ENCODE results near the gene CD274. TPM values are rescaled to one million over a fixed set of nuclear protein-coding genes. Genes with fewer than 3 reads are reported as not detected.
A peak's percentile ranks its signal among the peaks of the same experiment; 100 is the strongest.
"Not testable (repeated sequence)": the region's sequence is repeated elsewhere in the genome, so short reads cannot be mapped to it uniquely, and the experiment has no call there.

The CD274 gene
- total RNA-seq, 1 donor from 2014 or later: 36.7 TPM

DNA sequence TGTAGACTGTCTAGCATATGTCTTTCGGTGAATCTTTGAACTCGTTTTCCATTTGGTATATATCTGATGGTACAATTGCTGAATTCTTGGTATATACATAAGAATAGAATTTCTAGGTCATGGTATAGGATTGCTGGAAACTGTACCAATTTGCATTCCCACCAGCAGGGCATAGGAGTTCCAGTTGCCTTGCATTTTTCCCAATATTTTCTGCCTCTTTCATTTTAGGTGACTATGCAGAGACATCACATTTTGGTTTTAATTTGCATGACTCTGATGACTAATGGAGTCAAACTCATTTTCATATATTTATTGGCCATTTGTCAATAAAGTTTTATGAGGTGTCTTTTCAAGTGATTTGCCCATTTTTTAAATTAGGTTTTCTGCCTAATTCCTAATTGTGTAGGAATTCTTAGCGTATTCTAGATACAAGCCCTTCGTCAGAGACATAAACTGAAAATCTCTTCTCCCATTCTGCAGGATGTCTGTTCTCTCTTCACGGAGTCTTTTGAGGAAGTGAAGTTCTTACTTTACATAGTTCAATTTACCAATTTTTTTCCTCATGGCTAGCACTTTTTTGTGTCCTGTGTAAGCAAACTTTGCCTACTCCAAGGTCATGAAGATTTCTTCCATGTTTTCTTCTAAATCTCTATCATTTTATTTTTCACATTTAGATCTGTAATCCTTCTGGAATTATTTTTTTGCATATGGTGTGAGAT, 31.1 kb downstream of the CD274 start:
- H3K36me3 Mint-ChIP-seq (ENCODE audit: low read depth): no peaks in the 10 kb centered on the region
- H3K27ac Mint-ChIP-seq: no peak overlapping the region
- H3K4me3 Mint-ChIP-seq (ENCODE audit: low read depth): no peak overlapping the region
- intact Hi-C loops (cut with micrococcal nuclease): no loop called here
- peaks cover 12% of the 10 kb centered on the region for H3K4me1 Mint-ChIP-seq (ENCODE audit: low read depth)
- no peaks in the 10 kb centered on the region for H3K27me3 Mint-ChIP-seq (ENCODE audit: low read depth)
- peaks cover 6% of the 10 kb centered on the region for H3K9me3 Mint-ChIP-seq
- DNase-seq (ENCODE audit: low spot score): no peak

DNA sequence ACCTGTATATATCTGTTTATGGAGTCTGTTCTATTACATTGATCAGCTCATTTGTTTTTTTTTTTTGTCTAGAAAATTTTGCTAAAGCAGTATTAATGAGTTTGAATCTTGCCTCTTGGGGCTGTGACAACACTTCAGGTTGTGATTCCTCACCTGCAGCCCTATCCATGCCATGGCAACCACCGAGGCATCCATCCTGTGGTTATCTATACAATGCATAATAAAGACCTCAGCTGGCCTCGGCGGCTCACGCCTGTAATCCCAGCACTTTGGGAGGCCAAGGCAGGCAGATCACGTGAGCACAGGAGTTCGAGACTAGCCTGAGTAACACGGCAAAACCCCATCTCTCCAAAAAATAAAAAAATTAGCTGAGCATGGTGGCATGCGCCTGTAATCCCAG, 31.9 kb downstream of the CD274 start:
- H3K27me3 Mint-ChIP-seq (ENCODE audit: low read depth): no peaks in the 10 kb centered on the region
- intact Hi-C loops (cut with micrococcal nuclease): no loop called here

DNA sequence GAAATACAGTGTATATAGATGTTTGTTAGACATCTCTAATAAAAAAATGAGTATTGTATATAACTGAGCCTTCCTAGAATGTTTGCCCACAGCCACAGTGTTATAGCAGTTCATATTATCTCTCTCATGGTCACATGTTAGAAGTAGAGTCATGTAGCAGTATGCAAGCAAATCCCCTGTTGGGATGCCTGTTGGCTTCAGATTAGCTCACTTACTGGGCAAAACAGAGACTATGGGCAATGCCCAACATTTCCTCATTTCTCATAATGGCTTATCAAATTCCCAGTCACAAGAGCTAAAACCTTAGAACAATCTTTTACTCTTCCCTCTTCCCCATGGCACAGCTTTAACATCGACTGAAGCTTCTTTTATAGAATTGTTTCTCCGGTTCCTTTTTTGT, 33.0 kb downstream of the CD274 start:
- no peaks in the 10 kb centered on the region for H3K27me3 Mint-ChIP-seq (ENCODE audit: low read depth)

More for the DNA sequence above, 31.9 kb downstream of the CD274 start:
- Mint-ChIP-seq H3K4me1 (ENCODE audit: low read depth) (peaks cover 12% of the 10 kb centered on the region), H3K4me3 (ENCODE audit: low read depth) (no peak overlapping the region), H3K9me3 (peaks cover 5% of the 10 kb centered on the region), H3K27ac (no peak overlapping the region), H3K36me3 (ENCODE audit: low read depth) (no peaks in the 10 kb centered on the region)
- no peak for DNase-seq (ENCODE audit: low spot score)

DNA sequence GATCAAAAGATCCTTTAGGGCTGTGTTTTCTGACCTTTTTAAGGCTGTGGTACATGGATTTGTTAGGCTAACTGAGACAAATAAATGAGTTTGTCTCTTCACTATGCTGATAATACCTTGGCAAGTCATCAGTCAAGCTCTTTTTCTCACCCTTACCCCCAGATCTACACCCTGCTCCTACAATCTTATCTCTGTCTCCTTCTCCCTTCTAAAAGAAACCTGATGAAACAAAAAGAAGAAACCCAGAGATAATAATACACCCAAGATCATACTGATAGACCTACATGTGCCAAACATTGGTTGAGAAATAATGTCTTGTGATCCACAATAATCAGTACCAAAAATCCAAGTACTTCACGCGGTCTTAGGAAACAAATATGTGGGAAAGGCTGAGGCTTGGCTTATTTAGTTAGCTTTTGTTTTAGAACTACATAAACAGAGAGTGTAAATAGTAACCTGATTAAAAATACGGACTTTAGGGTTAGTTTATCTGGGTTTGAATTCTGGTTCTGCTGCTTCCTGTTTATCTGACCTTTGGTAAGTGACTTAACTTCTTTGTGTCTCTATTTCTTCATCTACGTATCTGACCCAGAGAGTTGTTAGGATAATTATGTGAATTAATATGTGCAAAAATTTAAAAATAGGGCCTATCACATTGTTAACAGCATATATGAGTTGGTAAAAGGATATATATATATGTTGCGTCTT, 35.2 kb downstream of the CD274 start:
- Mint-ChIP-seq H3K4me1 (ENCODE audit: low read depth) (peaks cover 7% of the 10 kb centered on the region), H3K4me3 (ENCODE audit: low read depth) (no peak overlapping the region), H3K27ac (no peak overlapping the region), H3K9me3 (no peaks in the 10 kb centered on the region), H3K27me3 (ENCODE audit: low read depth) (no peaks in the 10 kb centered on the region), H3K36me3 (ENCODE audit: low read depth) (no peaks in the 10 kb centered on the region)
- intact Hi-C loops (cut with micrococcal nuclease): no loop called here
- DNase-seq (ENCODE audit: low spot score): no peak

More for the DNA sequence above, 33.0 kb downstream of the CD274 start:
- DNase-seq (ENCODE audit: low spot score): no peak
- H3K9me3 Mint-ChIP-seq: peaks cover 5% of the 10 kb centered on the region
- no peak overlapping the region for H3K4me3 Mint-ChIP-seq (ENCODE audit: low read depth)
- H3K36me3 Mint-ChIP-seq (ENCODE audit: low read depth): no peaks in the 10 kb centered on the region
- H3K4me1 Mint-ChIP-seq (ENCODE audit: low read depth): peaks cover 10% of the 10 kb centered on the region
- intact Hi-C loops (cut with micrococcal nuclease): no loop called here
- H3K27ac Mint-ChIP-seq: no peak overlapping the region

DNA sequence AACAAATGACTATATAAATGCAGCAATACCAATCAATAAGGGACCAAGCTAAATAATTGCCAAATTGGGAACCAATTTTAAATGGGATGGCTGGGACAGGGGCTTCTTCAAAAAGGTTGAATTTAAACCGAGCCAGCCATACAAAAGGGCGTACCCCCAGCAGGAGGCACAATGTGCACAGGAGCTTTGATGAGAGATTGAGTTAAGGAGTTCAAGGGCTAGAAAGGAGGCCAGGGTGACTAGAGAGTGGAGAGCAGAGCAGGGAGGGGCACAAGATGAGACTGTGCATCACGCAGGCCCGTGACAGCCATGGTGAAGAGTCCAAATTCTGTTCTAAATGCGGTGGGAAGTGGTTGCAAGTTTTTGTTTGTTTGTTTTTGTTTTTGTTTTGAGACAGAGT, 36.6 kb downstream of the CD274 start:
- no peaks in the 10 kb centered on the region for H3K9me3 Mint-ChIP-seq
- intact Hi-C loops (cut with micrococcal nuclease): no loop called here
- H3K4me1 Mint-ChIP-seq (ENCODE audit: low read depth): peaks cover 6% of the 10 kb centered on the region
- H3K27me3 Mint-ChIP-seq (ENCODE audit: low read depth): no peaks in the 10 kb centered on the region
- H3K4me3 Mint-ChIP-seq (ENCODE audit: low read depth): no peak overlapping the region
- no peak for DNase-seq (ENCODE audit: low spot score)
- no peak overlapping the region for H3K27ac Mint-ChIP-seq
- H3K36me3 Mint-ChIP-seq (ENCODE audit: low read depth): no peaks in the 10 kb centered on the region

DNA sequence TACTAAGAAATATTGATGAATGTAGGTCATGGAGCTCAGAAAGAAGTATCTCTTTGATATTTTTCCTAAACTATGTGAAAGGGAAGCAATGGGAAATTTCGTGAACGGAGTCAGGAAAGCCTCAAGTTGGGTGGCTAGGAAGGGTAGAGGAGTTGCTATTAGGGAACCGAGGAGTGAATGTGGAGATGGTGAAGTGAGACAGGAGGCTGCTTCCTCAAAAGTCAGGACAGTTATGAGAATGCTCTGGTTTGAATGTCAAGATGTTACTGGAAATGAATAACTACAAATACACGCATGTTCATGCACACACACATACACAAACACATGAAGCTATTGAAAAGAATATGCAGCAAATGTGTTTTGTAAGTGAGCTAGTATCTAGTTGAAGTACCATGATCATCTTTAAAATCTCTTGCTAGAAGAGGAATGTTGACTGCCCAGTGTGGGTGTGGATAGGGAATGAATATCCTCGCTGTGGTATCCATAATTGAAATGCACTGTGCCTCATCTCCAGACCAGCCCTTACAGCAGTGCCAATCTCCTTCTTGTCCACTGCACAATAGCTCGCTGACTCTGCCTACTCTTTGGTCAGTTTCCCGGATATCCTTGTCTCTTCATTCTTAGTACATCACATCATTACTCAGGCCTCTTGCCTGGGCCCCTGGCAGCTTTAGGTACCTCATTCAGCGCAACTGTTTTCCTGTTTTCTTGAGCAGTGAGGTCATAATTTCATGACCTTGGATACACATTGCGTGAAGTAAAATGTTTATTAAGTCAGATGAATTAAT, 38.1 kb downstream of the CD274 start:
- no peak for DNase-seq (ENCODE audit: low spot score)
- H3K4me1 Mint-ChIP-seq (ENCODE audit: low read depth): peaks cover 12% of the 10 kb centered on the region
- no peak overlapping the region for H3K27ac Mint-ChIP-seq
- peaks cover 1% of the 10 kb centered on the region for H3K9me3 Mint-ChIP-seq
- no peak overlapping the region for H3K4me3 Mint-ChIP-seq (ENCODE audit: low read depth)
- no peaks in the 10 kb centered on the region for H3K36me3 Mint-ChIP-seq (ENCODE audit: low read depth)
- no peaks in the 10 kb centered on the region for H3K27me3 Mint-ChIP-seq (ENCODE audit: low read depth)
- intact Hi-C loops (cut with micrococcal nuclease): no loop called here

DNA sequence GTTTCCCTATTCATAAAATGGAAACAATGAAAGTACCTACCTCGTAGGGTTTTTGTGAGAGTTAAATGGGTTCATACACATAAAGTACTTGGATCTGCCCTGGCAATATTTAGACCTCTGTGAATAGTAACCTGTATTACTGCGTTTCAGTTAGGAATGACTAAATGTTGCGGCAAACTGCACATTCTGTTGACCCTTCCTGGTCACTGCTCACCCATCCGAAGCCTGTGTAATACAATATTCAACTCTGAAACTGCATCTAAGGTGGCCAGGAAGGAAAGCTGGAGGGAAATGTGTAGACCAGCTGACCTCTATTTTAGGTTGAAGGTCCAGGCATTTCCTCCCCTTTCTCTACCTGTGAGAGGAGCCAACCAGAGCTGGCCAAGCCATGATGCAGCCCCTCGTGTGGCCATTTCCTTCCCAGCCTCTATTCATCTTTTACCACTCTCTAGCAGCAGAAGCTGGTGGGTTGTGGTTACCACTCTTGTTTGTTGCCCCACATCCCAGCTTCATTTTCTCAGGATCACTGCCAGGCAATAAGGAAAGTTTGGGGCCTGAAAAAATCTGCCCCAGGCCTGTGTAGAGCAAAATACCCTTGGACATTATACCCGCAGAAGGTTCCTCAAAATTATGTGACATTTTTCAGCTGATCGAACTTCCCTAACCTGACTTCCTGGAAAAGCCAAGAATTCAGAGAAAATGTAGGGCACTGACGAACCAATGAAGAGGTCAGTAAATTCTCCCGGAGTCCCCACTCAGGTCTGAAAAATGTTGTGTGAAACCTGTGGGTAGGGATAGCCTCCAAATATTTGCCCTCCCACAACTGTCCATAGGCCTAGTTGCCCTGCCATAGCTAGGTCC, 39.5 kb downstream of the CD274 start:
- H3K36me3 Mint-ChIP-seq (ENCODE audit: low read depth): peaks cover 4% of the 10 kb centered on the region
- H3K27me3 Mint-ChIP-seq (ENCODE audit: low read depth): no peaks in the 10 kb centered on the region
- H3K4me3 Mint-ChIP-seq (ENCODE audit: low read depth): no peak overlapping the region
- DNase-seq (ENCODE audit: low spot score): no peak
- H3K4me1 Mint-ChIP-seq (ENCODE audit: low read depth): peaks cover 21% of the 10 kb centered on the region
- no peak overlapping the region for H3K27ac Mint-ChIP-seq
- peaks cover 10% of the 10 kb centered on the region for H3K9me3 Mint-ChIP-seq
- intact Hi-C loops (cut with micrococcal nuclease): no loop called here

DNA sequence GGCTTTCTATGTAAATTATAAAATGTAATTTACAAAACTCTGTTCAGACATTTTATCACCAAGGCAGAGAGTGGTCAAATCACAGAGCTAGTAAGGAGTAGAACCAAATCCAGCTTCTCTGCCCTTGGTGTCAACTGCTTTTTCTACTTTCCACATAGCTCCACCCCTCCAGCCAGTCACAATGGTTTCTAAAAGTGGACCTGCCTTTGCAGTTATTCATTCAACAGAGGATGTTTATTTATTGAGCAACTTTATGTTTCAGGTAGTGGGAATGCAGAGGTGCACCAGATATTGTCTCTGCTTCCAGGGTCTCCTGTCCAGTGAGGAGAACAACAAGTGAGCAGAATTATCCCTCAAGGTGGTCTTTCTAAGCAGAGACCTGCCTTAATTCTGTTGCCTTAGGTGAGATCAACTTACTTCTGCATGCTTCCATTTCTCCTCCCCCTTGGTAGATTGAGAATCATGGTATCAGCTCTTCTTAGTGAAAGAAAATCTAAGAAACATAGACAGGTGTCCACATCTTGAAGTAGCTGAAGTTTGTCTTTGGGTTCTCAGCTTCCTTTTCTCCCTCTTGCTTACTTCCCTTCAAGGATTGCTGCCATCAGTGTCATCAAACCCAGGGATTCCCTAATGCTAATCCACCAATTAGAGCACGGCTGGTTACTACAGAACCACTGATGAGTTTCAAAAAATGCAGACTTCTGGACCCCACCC, 42.8 kb downstream of the CD274 start:
- no peak overlapping the region for H3K4me3 Mint-ChIP-seq (ENCODE audit: low read depth)
- intact Hi-C loops (cut with micrococcal nuclease): loop anchor here (1.0 kb wide), 2 partner anchors 17 to 34 kb away; partner anchors contain the start of gene PDCD1LG2
- DNase-seq (ENCODE audit: low spot score): no peak

DNA sequence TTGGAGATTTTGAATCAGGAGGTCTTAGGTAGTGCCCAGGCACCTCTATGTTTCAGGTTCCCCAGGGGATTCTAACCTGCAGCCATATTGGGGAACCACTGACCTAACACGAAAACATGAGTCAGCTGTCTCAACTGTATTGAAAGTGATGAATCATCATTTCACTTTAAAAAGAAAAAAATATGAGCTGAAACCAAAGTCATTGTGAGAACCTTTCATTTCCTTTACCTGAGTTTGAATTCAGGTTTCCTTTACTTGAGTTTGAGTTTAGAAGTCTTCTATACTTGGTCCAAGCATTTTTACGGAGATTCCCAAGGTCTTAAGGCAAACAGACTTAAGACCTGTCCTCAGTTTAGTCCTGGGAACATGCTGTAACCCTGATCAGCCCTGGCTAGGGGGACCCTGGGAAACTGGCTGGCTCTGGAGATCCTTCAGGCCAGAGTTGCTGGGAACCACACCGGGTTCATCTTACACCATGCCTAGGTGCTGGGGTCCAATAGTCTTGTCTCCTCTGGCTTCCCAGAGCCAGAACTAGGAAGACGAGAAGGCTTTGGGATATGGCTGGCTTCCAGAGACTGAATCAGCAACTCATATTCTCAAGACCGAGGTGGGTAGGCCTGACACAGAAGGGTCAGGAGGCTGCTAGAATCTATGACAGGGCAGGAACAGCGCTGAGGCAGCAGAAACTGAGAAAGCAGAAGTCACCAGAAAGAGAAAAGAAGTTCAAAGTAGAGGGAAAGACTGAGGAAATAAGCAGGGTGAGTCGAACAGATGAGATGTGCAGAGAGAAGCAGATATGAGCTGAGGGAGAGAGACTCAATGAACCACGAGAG, 43.6 kb downstream of the CD274 start:
- H3K27me3 Mint-ChIP-seq (ENCODE audit: low read depth): no peaks in the 10 kb centered on the region
- H3K9me3 Mint-ChIP-seq: peaks cover 10% of the 10 kb centered on the region
- intact Hi-C loops (cut with micrococcal nuclease): loop anchor here (1.0 kb wide), 2 partner anchors 16 to 35 kb away; partner anchors contain the start of gene PDCD1LG2
- no peak overlapping the region for H3K4me3 Mint-ChIP-seq (ENCODE audit: low read depth)
- H3K4me1 Mint-ChIP-seq (ENCODE audit: low read depth): peaks cover 20% of the 10 kb centered on the region
- peaks cover 4% of the 10 kb centered on the region for H3K36me3 Mint-ChIP-seq (ENCODE audit: low read depth)
- peak overlapping the region; percentile 43 for H3K27ac Mint-ChIP-seq
- DNase-seq (ENCODE audit: low spot score): no peak

More for the DNA sequence above, 42.8 kb downstream of the CD274 start:
- peaks cover 20% of the 10 kb centered on the region for H3K4me1 Mint-ChIP-seq (ENCODE audit: low read depth)
- H3K36me3 Mint-ChIP-seq (ENCODE audit: low read depth): peaks cover 4% of the 10 kb centered on the region
- peaks cover 10% of the 10 kb centered on the region for H3K9me3 Mint-ChIP-seq
- peak overlapping the region; percentile 43 for H3K27ac Mint-ChIP-seq
- H3K27me3 Mint-ChIP-seq (ENCODE audit: low read depth): no peaks in the 10 kb centered on the region

DNA sequence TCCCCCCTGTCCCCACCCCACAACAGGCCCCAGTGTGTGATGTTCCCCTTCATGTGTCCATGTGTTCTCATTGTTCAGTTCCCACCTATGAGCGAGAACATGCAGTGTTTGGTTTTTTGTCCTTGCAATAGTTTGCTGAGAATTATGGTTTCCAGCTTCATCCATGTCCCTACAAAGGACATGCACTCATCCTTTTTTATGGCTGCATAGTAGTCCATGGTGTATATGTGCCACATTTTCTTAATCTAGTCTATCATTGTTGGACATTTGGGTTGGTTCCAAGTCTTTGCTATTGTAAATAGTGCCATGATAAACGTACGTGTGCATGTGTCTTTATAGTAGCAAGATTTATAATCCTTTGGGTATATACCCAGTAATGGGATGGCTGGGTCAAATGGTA, 44.4 kb downstream of the CD274 start:
- H3K4me3 Mint-ChIP-seq (ENCODE audit: low read depth); DNase-seq (ENCODE audit: low spot score); H3K27ac Mint-ChIP-seq; H3K36me3 Mint-ChIP-seq (ENCODE audit: low read depth); H3K27me3 Mint-ChIP-seq (ENCODE audit: low read depth); H3K9me3 Mint-ChIP-seq; intact Hi-C loops (cut with micrococcal nuclease): not testable (repeated sequence)
- peaks cover 16% of the 10 kb centered on the region for H3K4me1 Mint-ChIP-seq (ENCODE audit: low read depth)

DNA sequence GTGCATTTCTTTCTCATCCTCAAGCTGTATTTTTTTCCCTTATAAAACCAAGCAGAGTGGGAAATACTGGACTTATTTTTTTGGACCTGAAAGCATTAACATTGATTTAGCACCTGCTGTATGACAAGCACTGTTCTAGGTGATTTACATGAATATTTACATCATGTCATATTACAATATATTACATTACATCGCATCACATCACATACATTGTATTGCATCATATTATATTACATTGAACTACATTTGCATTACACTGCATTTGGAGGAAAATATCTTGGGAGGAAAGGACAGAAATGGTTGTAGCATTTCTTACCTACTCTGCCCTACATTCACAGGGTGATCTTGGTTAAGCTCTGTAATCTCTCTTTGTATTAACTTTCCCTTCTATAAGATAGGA, 48.8 kb downstream of the CD274 start:
- Mint-ChIP-seq H3K27me3 (ENCODE audit: low read depth) (no peaks in the 10 kb centered on the region), H3K4me1 (ENCODE audit: low read depth) (peaks cover 5% of the 10 kb centered on the region), H3K27ac (no peak overlapping the region), H3K36me3 (ENCODE audit: low read depth) (peaks cover 2% of the 10 kb centered on the region), H3K9me3 (peaks cover 10% of the 10 kb centered on the region), H3K4me3 (ENCODE audit: low read depth) (no peak overlapping the region)
- DNase-seq (ENCODE audit: low spot score): no peak
- intact Hi-C loops (cut with micrococcal nuclease): no loop called here

Measured in activated T-helper 2 cell treated with anti-CD3 and anti-CD28 coated beads, Interferon-gamma antibody, Interleukin-2, Interleukin-4, amounts not matched to agents 10 μg/mL and 5 μg/mL and 100 μg/mL, durations not matched to agents 14 hours and 24 hours and 36 hours (primary cell).